ENCODE results near the gene RHBDF1. TPM values are rescaled to one million over a fixed set of nuclear protein-coding genes. Genes with fewer than 3 reads are reported as not detected.

RHBDF1 gene
- total and polyA plus RNA-seq, 2 of the 13 experiments (the other 11 are each of a cell fraction or from before 2014, with no cell fraction given): 5.4 to 26.9 TPM

DNA sequence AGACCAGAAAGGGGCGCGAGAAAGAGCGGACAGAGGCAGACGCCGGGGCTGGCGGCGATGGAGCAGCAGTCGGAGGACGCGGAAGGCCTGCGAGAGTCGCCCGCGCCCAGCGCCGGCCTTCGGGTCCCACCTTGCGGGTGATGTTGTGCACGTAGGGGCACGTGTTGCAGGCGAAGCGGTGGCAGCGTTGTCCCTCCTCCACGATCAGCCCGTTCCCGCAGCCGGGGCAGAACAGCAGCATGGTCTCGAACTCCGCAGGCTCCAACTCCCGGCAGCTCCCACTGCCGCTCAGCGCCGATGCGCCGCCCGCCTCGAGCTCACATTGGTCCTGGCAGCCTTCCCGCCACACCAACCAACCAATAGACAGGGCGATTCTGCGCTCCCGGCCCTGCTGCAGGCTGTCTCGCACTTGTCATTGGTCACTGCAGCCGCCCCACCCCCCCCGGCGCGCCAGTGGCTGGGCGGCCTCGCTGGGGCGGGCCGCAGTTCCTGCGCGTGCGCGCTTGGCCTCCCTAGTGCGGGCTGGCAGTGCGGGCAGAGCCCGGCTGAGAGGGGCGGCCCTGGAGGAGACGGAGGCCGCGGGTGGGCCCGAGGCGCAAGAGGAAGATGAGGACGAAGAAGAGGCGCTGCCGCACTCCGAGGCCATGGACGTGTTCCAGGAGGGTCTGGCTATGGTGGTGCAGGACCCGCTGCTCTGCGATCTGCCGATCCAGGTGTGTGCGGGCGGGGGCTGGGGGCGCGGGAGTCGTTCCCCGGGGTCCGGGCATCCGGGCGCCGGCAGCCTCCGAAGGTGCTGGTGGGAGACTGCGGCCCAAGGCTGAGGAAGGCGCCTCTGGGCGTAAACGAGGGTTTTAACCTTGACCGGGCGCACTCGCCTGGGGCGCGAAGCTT lies 18.8 kb downstream of the RHBDF1 start, which contains the start of the genes POLR3K and SNRNP25 (continued):
- TF ChIP-seq, protein P1, sequence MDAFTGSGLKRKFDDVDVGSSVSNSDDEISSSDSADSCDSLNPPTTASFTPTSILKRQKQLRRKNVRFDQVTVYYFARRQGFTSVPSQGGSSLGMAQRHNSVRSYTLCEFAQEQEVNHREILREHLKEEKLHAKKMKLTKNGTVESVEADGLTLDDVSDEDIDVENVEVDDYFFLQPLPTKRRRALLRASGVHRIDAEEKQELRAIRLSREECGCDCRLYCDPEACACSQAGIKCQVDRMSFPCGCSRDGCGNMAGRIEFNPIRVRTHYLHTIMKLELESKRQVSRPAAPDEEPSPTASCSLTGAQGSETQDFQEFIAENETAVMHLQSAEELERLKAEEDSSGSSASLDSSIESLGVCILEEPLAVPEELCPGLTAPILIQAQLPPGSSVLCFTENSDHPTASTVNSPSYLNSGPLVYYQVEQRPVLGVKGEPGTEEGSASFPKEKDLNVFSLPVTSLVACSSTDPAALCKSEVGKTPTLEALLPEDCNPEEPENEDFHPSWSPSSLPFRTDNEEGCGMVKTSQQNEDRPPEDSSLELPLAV (CRISPR knock-in tag; conservative IDR thresholded peaks at IDR 0.05; ENCODE audit: low read depth): no peak
- TF ChIP-seq, protein P2, sequence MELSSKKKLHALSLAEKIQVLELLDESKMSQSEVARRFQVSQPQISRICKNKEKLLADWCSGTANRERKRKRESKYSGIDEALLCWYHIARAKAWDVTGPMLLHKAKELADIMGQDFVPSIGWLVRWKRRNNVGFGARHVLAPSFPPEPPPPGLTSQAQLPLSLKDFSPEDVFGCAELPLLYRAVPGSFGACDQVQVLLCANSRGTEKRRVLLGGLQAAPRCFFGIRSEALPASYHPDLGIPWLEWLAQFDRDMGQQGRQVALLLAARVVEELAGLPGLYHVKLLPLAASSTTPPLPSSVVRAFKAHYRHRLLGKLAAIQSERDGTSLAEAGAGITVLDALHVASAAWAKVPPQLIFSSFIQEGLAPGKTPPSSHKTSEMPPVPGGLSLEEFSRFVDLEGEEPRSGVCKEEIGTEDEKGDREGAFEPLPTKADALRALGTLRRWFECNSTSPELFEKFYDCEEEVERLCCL (CRISPR knock-in tag; IDR thresholded peaks at IDR 0.05; ENCODE audit: borderline replicate concordance): peak; percentile 74; the same call in 1 of the 2 replicates
- TF ChIP-seq TP53 (CRISPR knock-in tag; conservative IDR thresholded peaks at IDR 0.05) (0 out of 2 replicates have a peak, but pooled peaks have one; percentile 39), ZNF761 (CRISPR knock-in tag; conservative IDR thresholded peaks at IDR 0.05) (peak; percentile 60; the same call in 1 of the 2 replicates), RBFOX2 (IDR thresholded peaks at IDR 0.05; ENCODE audit: low read depth, low read length) (peak; percentile 87), ZNF839 (CRISPR knock-in tag; IDR thresholded peaks at IDR 0.05; ENCODE audit: borderline replicate concordance) (0 out of 2 replicates have a peak, but pooled peaks have one; percentile 42), TAF15 (IDR thresholded peaks at IDR 0.05; ENCODE audit: low read depth, low read length, poor library complexity, severe bottlenecking) (no peak), DNMT1 (CRISPR knock-in tag; IDR thresholded peaks at IDR 0.05) (no peak; the same call in 1 of the 2 replicates), GTF3A (CRISPR knock-in tag; conservative IDR thresholded peaks at IDR 0.05) (no peak), SNAI1 (CRISPR knock-in tag; IDR thresholded peaks at IDR 0.05; ENCODE audit: borderline replicate concordance) (peak; percentile 44; the same call in 1 of the 2 replicates), HNRNPK (IDR thresholded peaks at IDR 0.05; ENCODE audit: low read depth, low read length, poor library complexity, severe bottlenecking) (peak; percentile 72), SUZ12 (IDR thresholded peaks at IDR 0.05; ENCODE audit: low read depth, low read length) (no peak), CREM (IDR thresholded peaks at IDR 0.05) (peak; percentile 48), CREM (CRISPR knock-in tag; IDR thresholded peaks at IDR 0.05) (no peak), RFX3 (CRISPR knock-in tag; IDR thresholded peaks at IDR 0.05) (no peak)
- TF ChIP-seq, protein P3, sequence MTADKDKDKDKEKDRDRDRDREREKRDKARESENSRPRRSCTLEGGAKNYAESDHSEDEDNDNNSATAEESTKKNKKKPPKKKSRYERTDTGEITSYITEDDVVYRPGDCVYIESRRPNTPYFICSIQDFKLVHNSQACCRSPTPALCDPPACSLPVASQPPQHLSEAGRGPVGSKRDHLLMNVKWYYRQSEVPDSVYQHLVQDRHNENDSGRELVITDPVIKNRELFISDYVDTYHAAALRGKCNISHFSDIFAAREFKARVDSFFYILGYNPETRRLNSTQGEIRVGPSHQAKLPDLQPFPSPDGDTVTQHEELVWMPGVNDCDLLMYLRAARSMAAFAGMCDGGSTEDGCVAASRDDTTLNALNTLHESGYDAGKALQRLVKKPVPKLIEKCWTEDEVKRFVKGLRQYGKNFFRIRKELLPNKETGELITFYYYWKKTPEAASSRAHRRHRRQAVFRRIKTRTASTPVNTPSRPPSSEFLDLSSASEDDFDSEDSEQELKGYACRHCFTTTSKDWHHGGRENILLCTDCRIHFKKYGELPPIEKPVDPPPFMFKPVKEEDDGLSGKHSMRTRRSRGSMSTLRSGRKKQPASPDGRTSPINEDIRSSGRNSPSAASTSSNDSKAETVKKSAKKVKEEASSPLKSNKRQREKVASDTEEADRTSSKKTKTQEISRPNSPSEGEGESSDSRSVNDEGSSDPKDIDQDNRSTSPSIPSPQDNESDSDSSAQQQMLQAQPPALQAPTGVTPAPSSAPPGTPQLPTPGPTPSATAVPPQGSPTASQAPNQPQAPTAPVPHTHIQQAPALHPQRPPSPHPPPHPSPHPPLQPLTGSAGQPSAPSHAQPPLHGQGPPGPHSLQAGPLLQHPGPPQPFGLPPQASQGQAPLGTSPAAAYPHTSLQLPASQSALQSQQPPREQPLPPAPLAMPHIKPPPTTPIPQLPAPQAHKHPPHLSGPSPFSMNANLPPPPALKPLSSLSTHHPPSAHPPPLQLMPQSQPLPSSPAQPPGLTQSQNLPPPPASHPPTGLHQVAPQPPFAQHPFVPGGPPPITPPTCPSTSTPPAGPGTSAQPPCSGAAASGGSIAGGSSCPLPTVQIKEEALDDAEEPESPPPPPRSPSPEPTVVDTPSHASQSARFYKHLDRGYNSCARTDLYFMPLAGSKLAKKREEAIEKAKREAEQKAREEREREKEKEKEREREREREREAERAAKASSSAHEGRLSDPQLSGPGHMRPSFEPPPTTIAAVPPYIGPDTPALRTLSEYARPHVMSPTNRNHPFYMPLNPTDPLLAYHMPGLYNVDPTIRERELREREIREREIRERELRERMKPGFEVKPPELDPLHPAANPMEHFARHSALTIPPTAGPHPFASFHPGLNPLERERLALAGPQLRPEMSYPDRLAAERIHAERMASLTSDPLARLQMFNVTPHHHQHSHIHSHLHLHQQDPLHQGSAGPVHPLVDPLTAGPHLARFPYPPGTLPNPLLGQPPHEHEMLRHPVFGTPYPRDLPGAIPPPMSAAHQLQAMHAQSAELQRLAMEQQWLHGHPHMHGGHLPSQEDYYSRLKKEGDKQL (CRISPR knock-in tag; IDR thresholded peaks at IDR 0.05; ENCODE audit: low read depth): no peak

Measured in HepG2 (cell line).